Stimulated activated CD4-positive, alpha-beta T cell treated with anti-CD3 and anti-CD28 coated beads, Interleukin-15, amount 100 ng/mL, for 1 hour (primary cell): ENCODE measurements around the gene PRKCE.

ENCODE experiments used
- DNase-seq, 2 donors: peaks; one replicate each; pipeline ENCODE4 v3.0.0-alpha.2; 2020; ENCODE audit warnings: low read depth in 1 of 2, low spot score in 1 of 2

The PRKCE gene

DNA sequence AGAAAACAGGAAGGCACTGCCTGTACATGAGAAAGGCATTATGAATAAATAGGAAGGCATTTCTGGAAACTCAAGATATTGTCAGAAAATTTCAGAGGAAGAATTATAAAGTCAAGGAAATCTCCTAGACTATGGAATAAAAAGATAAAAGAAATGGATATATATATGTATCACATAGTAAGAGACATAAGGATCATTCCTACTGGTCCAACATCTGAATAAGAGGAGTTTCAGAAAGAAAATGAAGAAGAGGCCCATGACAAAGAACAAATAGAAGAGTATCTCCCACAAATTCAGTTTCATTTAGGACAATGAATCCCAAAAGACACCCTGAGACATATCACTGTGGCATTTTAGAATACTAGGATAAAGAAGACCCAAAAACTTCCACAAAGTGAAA lies 178.8 kb downstream of the PRKCE start:
- DNase-seq, result no peak

GRCh38 chr2:45833301-45833967 lies 182.0 kb downstream of the PRKCE start:
- no peak for DNase-seq

DNA sequence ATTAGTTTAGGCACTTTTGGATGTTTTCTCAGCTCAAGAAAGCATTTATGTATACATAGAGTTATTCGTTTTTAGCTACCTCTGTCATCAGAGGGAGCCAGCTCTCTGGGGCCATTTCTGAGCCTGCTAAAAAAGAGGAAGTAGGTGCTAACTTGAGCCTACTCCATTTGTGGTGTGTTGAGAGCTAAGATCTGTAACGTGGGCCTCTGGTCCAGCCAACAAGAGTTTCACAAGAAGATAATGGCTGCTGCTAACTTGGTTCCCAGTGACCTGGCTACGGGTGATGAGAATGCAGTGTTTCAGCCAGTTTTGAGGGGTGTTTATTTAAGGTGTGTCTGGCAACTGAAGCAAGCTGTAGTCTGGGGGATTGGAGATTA lies 182.5 kb downstream of the PRKCE start:
- DNase-seq, result no peak

DNA sequence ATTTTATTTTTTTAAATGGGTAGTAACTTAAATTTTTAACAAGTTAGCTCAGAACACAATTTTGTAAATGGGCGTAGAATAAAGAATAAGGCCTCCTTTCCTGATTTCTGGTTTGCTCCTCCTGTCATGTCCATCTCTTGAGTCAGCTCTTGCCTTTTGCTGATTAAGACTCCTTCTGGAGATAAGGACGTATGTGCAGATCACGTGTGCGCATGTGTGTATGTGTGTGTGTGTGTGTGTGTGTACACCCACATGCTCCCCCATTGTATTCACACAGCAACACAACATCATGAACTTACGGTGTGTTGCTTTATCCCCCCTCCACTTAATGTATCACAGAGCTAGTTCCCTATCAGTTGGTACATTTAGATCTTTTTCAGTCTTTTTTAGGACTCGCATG lies 182.9 kb downstream of the PRKCE start:
- DNase-seq, result no peak

DNA sequence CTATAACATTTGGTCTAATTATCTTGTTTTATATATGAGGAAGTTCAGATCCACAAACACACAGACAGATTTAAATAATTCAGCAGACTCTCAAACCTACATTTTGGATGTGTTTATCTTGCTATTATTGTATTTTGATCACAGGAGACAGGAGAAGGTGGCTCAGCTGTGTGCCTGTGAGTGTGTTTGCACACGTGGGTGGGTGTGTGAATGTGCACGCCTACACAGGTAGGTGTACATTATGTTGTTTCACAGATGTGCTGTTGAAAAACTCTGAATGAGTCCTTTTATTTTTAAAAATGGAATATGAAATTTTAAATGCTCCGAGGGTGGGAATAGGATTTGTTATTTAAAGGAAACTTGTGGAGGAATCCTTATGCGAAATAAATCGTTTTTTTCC lies 183.4 kb downstream of the PRKCE start:
- no peak for DNase-seq

DNA sequence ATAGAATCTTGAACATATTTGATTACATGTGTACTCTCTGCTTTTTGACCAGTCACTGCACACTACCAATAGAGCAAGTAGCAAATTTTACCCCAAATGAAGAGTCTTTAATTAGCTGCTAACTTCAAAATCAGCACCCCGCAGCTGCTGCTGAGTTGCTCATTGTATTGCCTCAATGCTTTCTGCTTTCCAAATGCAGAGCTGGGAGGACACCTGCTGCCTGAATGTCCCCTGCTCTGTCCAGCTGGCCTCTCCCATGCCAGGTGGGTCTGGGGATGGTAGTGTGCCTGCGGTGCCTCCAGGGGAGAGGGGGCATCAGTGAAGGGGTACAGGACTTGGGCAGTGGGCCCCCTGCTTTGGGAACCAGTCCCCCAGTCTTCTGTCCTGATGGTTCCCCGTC lies 184.8 kb downstream of the PRKCE start:
- no peak for DNase-seq

DNA sequence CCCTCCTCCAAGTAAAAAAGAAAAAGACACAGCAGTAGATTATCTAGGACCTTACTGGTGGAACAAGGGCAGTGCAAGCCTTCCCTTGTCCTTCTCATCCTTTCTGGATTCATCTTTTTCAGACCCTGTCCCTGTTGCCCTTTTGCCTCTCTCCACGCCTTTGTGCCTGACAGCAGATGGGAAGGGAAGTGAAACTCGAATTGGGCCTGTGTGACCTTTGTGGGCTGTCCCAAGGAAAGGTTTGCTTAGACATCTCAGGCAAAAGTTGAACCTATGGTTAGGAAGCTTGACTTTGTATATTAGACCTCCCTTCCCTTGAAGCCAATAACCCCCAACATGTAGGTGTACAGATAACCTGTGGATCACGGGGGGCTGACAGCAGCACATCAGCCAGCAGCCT lies 185.3 kb downstream of the PRKCE start:
- DNase-seq, result no peak

GRCh38 chr2:45837812-45838341 lies 186.4 kb downstream of the PRKCE start:
- no peak for DNase-seq

DNA sequence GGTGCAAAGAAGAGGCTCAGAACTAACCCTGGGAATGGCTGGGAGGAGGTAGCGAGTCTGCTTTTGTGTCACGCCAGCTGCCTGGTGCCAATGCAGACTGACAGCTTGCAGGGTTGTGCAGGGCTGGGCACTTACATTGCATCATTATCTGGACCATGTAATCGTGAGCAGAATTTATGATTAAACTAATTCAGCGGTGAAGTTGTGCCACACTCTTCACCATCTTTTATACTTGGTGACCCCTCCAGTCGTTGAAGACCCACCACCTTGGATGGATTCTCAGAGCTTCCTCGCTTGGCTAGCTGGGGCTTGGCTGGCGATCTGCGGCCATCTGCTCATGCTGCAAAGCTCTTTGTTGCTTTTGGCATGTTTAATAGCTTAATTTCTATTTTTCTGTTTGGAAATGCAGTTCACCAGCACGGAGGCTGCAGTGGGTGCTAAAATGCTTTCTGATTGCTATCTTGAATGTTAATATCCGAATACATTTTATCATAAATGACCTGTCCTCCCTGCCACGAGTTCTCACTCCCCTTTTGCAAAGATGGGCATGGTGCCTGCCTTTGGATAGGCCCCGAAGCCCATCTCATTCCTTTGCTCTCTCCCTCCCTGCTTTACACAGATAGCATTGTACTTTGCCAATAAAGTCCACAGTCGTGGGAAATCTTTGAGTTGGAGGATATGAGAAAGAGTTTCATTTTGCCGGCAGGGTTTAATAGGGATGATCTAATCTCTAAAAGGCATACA lies 188.2 kb downstream of the PRKCE start:
- DNase-seq, result no peak

- no peak for DNase-seq
Measured at GRCh38 chr2:45840481-45840880, 189.0 kb downstream of the PRKCE start.

- DNase-seq, result no peak
Measured at GRCh38 chr2:45841752-45842407, 190.4 kb downstream of the PRKCE start.

DNA sequence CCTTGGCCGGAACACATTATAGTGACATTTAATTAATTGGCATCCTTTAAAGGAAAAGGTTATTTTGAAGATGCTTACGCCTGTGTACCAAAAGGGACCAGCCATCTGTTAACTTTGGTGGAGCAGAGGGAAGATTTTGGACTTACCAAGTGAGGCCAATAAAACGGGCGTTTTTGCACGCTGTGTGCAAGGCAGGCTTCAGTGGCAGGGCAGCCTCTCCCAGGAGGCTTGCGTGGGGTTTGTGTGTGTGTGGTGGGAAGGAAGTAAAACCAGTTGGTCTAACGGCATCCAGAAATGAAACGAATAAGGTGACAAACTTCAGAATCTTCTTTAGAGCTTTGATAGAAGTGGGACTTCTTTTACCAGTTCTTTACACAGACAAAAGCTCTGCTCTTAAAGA lies 191.7 kb downstream of the PRKCE start:
- no peak for DNase-seq

GRCh38 chr2:45844796-45845457 lies 193.5 kb downstream of the PRKCE start:
- no peak for DNase-seq

DNA sequence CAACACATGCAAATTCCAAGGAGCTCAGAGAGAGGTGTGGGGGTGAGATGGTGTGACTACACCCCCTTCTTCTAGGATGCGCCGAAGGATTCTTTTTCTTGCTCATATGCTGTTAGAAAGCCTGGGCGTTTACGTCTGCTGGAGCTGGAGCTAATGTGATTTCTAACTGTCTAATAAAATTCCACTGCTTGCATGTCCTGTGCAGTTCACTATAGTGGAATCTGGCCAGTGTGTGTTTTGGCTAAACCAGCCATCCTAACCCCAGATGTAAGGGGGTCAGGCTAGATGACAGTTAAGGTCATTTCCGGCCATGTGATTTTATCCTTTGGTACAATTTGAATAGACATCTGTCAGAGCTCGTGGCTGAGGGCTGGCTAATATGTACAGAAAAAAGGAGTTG lies 194.1 kb downstream of the PRKCE start:
- DNase-seq, result no peak

- no peak for DNase-seq
Measured at GRCh38 chr2:45849491-45850283, 198.2 kb downstream of the PRKCE start.

DNA sequence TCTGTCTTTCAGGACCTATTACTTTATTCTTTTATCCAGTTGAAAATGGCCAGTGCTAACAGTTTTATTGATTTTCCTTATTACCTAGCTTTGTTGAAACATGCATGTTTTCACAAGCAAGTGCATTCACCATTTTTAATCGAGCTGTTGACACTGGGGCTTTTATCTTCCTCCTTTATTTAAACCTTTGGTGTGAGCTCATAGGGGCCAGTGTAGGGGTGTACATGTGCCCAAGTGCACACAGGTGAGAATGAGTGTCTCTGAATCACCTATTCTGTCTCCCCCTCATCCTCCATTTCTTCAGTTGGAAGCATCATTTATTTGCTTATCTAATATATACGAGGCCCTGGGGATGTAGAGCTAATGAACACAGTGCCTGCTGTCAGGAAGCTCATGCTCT lies 199.1 kb downstream of the PRKCE start:
- DNase-seq, result no peak

GRCh38 chr2:45851111-45851510 lies 199.6 kb downstream of the PRKCE start:
- DNase-seq, result no peak

DNA sequence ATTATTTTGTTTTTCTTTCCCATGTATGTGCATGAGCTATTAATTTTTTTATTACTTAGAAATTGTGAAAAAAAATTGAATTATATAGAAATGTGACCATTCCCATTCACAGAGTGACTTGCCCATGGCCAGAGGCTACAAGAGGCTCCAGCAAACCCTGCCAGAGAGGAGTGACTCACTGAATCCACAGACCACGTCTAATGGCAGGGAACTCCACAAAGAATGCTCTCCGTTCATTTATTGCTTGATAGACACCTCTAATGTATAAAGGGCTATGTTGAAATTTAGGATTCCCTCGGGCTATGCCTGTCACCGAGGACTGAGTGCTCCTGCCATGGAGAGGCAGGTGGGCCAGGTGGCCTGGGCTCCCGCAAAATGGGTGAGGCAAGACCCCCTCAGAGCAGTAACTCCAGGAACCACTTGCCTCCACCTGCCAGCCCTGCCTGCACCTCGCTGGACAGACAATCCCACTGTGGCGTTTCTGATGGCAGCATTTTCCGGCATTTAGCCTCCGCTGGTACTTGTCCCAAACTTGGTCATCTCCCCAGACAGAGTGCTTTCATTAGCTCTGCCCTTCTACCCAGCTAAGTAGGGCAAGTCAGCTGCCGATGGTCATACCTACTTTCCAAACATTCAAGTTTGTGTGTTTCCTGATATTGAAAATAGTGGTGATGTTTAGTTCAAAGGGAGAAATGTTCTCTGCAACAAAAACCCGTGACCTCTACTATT lies 200.3 kb downstream of the PRKCE start:
- no peak for DNase-seq

DNA sequence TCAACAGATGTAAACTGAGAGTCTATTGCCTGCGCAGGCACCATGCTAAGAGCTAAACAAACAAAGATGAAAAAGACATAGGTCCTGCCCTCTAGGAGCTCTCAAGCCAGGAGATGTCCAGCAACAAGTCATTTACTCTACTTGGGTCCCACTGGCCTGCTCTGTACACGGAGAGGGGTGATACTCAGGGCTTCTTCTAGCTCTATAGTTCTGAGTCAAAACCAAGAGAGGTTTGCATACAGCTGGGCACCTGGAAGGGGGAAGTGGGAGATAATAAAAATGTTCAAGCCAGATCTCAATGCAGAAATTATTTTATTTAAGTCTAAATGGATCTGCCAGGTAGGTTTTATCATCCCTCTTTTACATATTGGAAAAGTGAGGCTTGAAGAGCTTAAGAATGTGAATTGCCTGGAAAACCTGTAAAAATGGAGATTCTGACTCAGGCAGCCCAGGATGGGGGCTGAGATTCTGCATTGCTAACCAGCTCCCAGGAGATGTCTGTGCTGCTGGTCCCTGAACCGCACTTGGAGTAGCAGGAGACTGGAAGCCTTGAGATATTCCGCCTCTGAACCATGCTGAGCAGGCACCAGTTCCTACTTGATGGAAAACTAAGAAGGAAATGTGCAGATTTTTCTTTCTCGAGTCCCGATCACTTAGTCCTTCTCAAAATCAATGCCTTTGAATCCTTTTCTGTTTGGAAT lies 201.1 kb downstream of the PRKCE start:
- DNase-seq, result no peak

- DNase-seq, result no peak
Measured at GRCh38 chr2:45855374-45855773, 203.9 kb downstream of the PRKCE start.
